Fibroblast of mammary gland (primary cell): Measurements from ENCODE around the gene CPA1.
A peak's percentile ranks its signal among the peaks of the same experiment; 100 is the strongest.

Source experiments
- DNase-seq: peaks from one replicate; pipeline ENCODE4 v3.0.0-alpha.2; 2010; ENCODE audit warnings: low read depth
- H3K4me3 ChIP-seq: 2 replicates; pipeline ENCODE4 v1.5.1; 2011; ENCODE audit warnings: low read depth, mild to moderate bottlenecking, low read length, moderate library complexity; ENCODE audit not compliant: control insufficient read depth
- CTCF ChIP-seq: conservative IDR thresholded peaks from 2 replicates; pipeline ENCODE4 v1.5.1; 2011; ENCODE audit warnings: low read depth, low read length, inconsistent platforms; ENCODE audit not compliant: control insufficient read depth, insufficient read depth

Gene CPA1

DNA sequence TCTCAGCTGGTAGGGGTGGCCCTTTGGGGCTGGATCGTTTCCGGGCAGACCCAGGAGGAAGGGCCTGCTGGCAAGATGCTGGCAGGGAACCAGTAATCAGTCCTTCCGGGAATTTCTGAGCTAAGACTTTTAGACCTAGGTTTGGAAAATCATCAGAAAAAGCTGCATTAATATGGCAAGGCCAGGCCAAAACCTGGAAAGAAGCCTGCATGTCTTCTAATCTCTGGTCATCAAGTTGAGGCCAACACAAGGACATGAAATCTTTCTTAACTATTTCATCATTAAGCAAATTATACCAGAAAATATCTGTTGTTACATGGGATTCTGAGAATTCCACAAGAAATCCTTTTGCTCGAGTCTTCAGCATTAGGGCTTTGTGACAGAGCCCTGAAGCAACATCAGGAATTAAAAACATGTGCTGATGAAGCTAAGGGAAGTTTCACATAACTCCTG, 19.9 kb downstream of the CPA1 start:
- DNase-seq: peak; percentile 55
- H3K4me3 ChIP-seq: no peak overlapping the region
- no peak for TF ChIP-seq CTCF

- DNase-seq: no peak
- H3K4me3 ChIP-seq: no peak overlapping the region
- TF ChIP-seq CTCF: no peak
These were observed 20.8 kb downstream of the CPA1 start for GRCh38 chr7:130401101-130401500.

DNA sequence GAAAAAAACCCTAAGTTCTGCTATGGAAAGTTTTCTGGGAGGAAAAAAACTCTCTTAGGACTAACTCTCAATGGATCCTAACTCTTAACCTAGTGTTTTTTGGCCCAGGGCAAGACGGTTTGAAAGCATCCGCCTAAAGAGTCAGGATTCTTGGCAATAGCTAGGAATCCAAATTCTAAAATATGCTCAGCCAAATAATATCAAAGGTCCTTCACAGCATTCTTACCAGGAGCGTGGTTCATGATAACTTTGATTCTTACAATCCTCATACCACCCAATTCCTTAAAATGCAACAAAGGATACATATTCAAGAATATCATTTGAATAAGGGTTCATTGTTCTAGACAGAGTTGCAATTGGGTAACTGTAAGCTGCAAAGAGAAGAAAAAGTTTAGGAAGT, 21.3 kb downstream of the CPA1 start:
- no peak overlapping the region for H3K4me3 ChIP-seq
- no peak for TF ChIP-seq CTCF
- DNase-seq: no peak

- no peak for DNase-seq
- TF ChIP-seq CTCF: no peak
- no peak overlapping the region for H3K4me3 ChIP-seq
These were observed 24.7 kb downstream of the CPA1 start for GRCh38 chr7:130405003-130405402.

DNA sequence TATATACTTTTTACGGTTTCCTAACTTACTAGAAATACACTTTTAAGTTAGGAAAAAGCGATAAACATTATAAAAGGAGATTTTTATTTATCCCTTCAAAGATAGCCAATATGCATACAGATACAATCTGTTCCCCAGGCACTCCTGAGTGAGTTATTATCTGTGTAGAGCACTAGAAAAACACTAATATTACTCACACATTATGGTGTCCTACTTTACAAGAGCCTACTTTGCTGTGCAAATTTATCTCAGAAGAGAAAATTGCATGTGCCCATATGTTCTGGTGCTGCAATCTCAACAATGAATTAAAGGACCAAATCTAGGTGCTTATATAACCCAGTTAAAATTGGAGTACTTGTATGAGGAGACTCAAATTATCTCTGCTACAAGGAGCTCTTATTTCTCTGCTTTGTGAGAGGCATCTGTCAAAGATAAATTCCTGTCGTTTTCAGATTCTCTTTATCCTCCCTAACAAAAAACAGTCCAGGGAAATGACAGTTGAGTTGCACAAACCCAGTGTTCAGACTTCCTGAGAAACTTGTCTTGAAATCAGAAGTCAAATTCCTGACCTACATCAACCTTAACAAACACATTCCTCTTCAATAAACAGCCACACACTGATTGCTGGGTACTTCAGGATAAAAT, 28.9 kb downstream of the CPA1 start:
- TF ChIP-seq CTCF: no peak
- H3K4me3 ChIP-seq: no peak overlapping the region
- DNase-seq: no peak

- TF ChIP-seq CTCF: no peak
- H3K4me3 ChIP-seq: no peak overlapping the region
- no peak for DNase-seq
These were observed 29.4 kb downstream of the CPA1 start for GRCh38 chr7:130409712-130410072.
